T47D (cell line): Measurements from ENCODE around the gene PSMC3.

Experiments
- DNase-seq, 2 experiments: peaks; one replicate each; pipeline versions ENCODE4 v3.0.0 to v3.0.0-alpha.2; 2011 to 2012; ENCODE audit warnings: low read depth in 1 of 2, low spot score in 1 of 2
- JUND ChIP-seq: IDR thresholded peaks from 2 replicates; pipeline ENCODE4 v1.6.1; 2012; ENCODE audit warnings: low read depth
- in situ Hi-C: cut with HindIII; loops from 2 replicates; pipeline ENCODE4 v1.10.0; 2016; ENCODE audit warnings: low sequenced_read_pairs, low pct_unique_long_range_greater_than_20kb

PSMC3 gene

GRCh38 chr11:47406896-47407745, 19.1 kb downstream of the PSMC3 start:
- in situ Hi-C loops: no loop called here
- peak in 1 of 2 experiments; percentile 52 for DNase-seq
- no peak for TF ChIP-seq JUND

DNA sequence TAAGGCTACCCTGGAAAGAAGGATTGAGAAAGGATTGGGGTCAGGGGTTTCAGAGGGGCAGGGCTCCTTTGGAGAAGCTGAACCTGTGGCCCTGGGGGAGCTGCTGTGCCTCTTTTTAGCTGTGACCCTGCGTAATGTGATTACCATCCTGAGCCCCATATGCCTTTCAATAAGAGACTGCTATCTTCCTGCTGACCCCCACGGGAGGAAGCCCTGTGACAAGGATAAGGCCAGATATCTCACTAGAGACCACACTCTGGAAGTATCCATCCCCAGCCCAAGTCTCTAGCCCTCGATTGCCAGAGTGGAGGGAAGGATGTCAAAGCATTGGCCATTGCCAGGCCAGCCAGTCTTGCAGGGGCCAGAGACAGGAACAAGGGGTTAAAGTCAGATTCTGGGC, 22.7 kb downstream of the PSMC3 start:
- no peak for DNase-seq
- in situ Hi-C loops: no loop called here
- no peak for TF ChIP-seq JUND

GRCh38 chr11:47403135-47403534, 23.1 kb downstream of the PSMC3 start:
- DNase-seq: no peak
- no peak for TF ChIP-seq JUND
- in situ Hi-C loops: no loop called here

- in situ Hi-C loops: no loop called here
- DNase-seq: no peak
- TF ChIP-seq JUND: no peak
Measured at GRCh38 chr11:47400768-47401279, 25.4 kb downstream of the PSMC3 start.

DNA sequence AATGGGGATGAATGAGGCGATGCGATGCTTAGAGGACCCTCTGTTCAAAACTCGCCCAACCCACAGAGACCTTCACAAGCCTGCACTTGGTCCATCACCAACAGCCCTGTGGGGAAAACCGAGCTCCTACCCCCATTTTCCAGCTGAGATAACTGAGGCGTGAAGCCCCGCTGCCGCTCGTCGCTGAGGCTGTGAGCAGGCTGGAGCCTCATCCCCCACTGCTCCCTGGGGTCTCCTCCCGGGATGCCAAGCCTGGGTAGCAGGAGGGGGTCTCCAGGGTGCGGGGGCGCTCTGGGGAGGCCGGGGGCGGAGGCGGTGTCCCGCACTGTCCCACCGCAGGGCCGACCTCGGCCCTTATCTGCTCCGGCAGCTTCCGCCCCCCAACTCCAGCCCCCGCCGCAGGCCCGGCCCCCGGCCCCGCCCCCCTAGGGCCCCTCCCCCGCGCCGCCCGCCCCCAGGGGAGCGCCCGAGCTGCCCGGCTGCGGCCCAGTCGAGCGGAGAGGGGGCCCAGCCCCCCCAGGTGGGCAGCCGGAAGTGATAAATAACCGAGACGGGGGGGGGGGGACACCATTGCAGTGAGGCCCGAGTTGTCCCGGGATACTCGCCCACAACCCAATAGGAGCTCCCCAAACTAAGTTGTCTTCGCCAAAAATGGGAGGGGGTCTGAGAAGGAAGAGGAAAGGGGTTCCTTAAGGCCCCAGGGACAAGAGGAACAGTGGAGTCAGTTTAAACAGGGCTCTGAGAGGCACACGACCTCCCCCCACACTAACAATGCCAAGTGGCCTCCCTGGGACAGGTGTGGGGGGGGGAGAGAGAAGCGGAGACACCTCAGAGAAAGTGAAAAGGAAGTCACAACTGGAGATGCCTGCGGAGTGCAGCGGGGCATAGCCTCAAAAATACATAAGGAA, 26.1 kb downstream of the PSMC3 start:
- DNase-seq: no peak
- in situ Hi-C loops: no loop called here
- no peak for TF ChIP-seq JUND

DNA sequence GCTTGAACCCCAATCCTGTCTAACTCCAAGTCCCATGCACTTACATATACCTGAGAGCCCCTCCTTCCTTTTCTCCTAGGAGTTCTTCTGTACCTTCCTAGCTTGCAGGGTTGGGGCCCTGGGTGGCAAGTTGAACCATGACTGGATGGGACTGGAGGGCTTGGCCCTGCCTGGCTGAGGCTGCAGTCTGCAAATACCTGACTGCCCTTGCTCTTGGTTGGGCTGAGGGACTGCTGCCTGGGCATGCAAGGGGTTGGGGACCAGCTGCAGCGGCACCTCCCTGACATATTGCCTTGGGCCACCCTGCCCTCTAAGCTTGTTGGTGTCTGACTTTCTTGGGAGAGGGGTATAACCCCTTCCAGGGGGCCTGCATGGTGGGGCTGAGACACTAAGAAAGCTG, 27.7 kb downstream of the PSMC3 start:
- in situ Hi-C loops: no loop called here
- DNase-seq: no peak

GRCh38 chr11:47398011-47398410, 28.2 kb downstream of the PSMC3 start:
- in situ Hi-C loops: no loop called here
- no peak for TF ChIP-seq JUND
- DNase-seq: no peak

More for the DNA sequence above, 27.7 kb downstream of the PSMC3 start:
- no peak for TF ChIP-seq JUND

GRCh38 chr11:47396049-47396320, 30.3 kb downstream of the PSMC3 start:
- no peak for DNase-seq
- in situ Hi-C loops: no loop called here
- no peak for TF ChIP-seq JUND

- DNase-seq: no peak
- TF ChIP-seq JUND: no peak
- in situ Hi-C loops: no loop called here
Measured at GRCh38 chr11:47395223-47396048, 30.8 kb downstream of the PSMC3 start.

DNA sequence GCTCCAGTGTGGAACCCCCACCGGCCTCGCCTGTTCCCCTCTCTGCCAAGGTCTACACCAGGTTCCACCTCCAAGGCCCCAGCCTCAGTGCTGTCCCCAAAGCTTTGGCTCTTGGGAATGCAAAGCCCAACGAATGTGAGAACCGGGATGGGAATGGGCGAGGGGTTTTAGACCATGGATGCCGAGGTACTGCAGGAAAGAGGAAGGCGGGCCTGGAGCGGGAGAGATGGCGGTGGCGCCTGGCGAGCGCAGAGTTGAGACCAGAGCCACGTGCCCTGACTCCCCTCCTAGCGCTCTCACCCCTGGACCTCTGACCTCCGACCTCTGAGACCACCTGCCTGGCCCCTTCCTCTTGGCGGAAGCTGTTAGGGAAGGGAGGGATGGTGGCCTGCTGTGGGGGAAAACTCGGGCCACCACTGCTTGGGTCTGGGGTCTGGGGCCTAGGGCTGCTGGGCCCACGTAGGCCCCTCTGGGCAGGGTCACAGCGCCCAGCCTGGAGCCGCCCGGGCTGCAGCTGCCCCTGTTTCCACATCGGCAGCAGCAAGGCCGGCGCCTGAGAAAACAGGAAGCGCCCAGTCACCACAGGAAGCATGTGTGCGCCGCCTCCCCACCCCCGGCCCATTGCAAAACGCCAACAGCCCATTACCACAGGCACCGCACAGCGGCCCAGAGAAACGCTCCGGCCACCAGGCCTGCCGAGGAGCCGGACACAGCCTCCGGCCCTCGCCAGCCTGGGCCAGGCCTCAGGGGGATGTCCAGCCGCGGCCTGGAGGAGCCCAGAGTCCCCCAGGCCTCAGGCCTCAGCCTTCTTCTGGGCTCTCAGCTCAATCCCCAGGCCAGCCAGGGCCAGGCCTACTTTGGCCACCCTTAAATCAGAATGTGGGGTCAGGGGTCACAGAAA, 31.7 kb downstream of the PSMC3 start:
- no peak for TF ChIP-seq JUND
- in situ Hi-C loops: no loop called here
- DNase-seq: no peak

DNA sequence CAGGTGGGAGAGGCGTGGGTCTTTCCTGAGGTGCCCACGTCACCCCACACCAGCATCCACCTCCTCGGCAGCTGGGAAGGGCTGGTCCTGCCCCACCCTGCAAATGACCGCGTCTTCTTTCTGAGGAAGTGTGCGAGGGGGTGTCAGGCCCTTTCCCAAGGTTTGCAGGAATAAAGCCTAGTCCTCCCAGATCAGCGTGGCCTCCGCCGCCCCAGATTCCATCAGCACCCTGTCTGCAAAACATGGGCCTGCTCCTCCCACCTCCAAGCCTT, 32.3 kb downstream of the PSMC3 start:
- in situ Hi-C loops: no loop called here
- TF ChIP-seq JUND: no peak
- DNase-seq: no peak
